ENCODE measurements around the gene ZBTB39. TPM values are rescaled to one million over a fixed set of nuclear protein-coding genes. Genes with fewer than 3 reads are reported as not detected.
"Not testable (repeated sequence)": the region's sequence is repeated elsewhere in the genome, so short reads cannot be mapped to it uniquely, and the experiment has no call there.

ZBTB39 gene
- total RNA-seq, 2 experiments from 2014 or later = 6.4 to 6.6 TPM

GRCh38 chr12:56980268-56980667 is 26.1 kb downstream of the ZBTB39 start:
- POLR2A ChIA-PET = no interaction called here
- intact Hi-C loops (cut with DNase I, micrococcal nuclease) = no loop called here
- no peak overlapping the region for H3K27ac Mint-ChIP-seq
- no peaks in the 10 kb centered on the region for H3K9me3 Mint-ChIP-seq (ENCODE audit: low read depth)
- H3K36me3 Mint-ChIP-seq (ENCODE audit: low read depth) = no peaks in the 10 kb centered on the region
- CTCF ChIA-PET = no interaction called here
- DNase-seq = no peak
- no peak overlapping the region for H3K4me3 Mint-ChIP-seq
- H3K27me3 Mint-ChIP-seq = no peaks in the 10 kb centered on the region
- no peaks in the 10 kb centered on the region for H3K4me1 Mint-ChIP-seq
- ATAC-seq = no peak

- POLR2A ChIA-PET = no interaction called here
- H3K9me3 Mint-ChIP-seq (ENCODE audit: low read depth) = no peaks in the 10 kb centered on the region
- CTCF ChIA-PET = interaction anchor here (0.7 to 1.3 kb wide), 2 partner anchors 10 to 184 kb away, joined by 3 read pairs; no protein-coding TSS in a partner anchor
- H3K27ac Mint-ChIP-seq = no peak overlapping the region
- H3K4me3 Mint-ChIP-seq = no peak overlapping the region
- no peaks in the 10 kb centered on the region for H3K36me3 Mint-ChIP-seq (ENCODE audit: low read depth)
- no peak for DNase-seq
- no peaks in the 10 kb centered on the region for H3K27me3 Mint-ChIP-seq
- H3K4me1 Mint-ChIP-seq = no peaks in the 10 kb centered on the region
- intact Hi-C loops (cut with DNase I, micrococcal nuclease) = no loop called here
- ATAC-seq = no peak
Observed at GRCh38 chr12:56979628-56980027, 26.7 kb downstream of the ZBTB39 start.

DNA sequence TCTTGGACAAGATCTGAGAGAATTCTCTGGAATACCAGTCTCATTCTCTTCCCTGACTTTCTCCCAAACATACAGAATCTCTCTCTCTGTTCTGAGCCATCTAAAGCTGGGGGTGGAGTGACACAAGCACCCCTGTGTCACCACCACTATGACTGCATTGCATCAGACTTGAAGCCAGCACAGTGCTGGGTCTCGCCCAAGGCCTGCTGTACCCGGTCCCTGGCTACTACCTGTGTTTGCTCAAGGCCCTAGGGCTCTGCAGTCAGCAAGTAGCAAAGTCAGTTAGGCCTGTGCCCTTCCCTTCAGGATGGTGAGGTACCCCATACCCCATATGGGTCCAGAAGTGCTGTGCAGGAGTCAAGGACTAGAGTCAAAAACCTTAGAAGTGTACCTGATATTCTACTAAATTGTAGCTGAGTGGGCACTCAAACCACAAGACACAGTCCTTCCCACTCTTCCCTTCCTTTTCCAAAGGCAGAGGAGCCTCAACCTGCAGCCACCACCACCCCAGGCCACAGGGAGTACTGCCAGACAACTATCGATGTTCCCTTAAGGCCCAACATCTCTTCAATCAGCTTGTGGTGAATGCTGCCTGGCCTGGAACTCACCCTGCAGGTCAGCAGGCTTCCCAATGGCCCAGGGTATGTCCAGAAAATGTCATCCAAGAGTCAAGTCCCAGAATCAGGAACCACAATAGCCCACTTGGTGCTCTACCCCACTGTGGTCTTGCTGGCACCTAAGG is 27.8 kb downstream of the ZBTB39 start:
- DNase-seq = no peak
- CTCF ChIA-PET = interaction anchor here (0.6 to 1.3 kb wide), 3 partner anchors 9 to 185 kb away, joined by 3 read pairs; no protein-coding TSS in a partner anchor
- H3K4me1 Mint-ChIP-seq = no peaks in the 10 kb centered on the region
- no peak overlapping the region for H3K27ac Mint-ChIP-seq
- POLR2A ChIA-PET = no interaction called here
- ATAC-seq = no peak
- H3K27me3 Mint-ChIP-seq = no peaks in the 10 kb centered on the region
- no peak overlapping the region for H3K4me3 Mint-ChIP-seq
- intact Hi-C loops (cut with DNase I, micrococcal nuclease) = no loop called here
- no peaks in the 10 kb centered on the region for H3K36me3 Mint-ChIP-seq (ENCODE audit: low read depth)
- H3K9me3 Mint-ChIP-seq (ENCODE audit: low read depth) = no peaks in the 10 kb centered on the region

DNA sequence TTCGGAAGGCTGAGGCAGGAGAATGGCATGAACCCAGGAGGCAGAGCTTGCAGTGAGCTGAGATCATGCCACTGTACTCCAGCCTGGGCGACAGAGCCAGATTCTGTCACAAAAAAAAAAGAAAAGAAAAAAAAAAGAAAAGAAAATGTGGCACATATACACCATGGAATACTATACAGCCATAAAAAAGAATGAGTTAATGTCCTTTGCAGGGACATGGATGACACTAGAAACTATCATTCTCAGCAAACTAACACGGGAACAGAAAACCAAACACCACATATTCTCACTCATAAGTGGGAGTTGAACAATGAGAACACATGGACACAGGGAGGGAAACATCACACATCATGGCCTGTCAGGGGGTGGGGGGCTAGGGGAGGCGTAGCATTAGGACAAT is 29.0 kb downstream of the ZBTB39 start:
- H3K27me3 Mint-ChIP-seq; CTCF ChIA-PET; H3K27ac Mint-ChIP-seq; ATAC-seq; H3K4me1 Mint-ChIP-seq; H3K36me3 Mint-ChIP-seq (ENCODE audit: low read depth); H3K4me3 Mint-ChIP-seq; POLR2A ChIA-PET; H3K9me3 Mint-ChIP-seq (ENCODE audit: low read depth); DNase-seq; intact Hi-C loops (cut with DNase I, micrococcal nuclease): not testable (repeated sequence)

- CTCF ChIA-PET; intact Hi-C loops (cut with DNase I, micrococcal nuclease); H3K4me1 Mint-ChIP-seq; H3K9me3 Mint-ChIP-seq (ENCODE audit: low read depth); H3K4me3 Mint-ChIP-seq; H3K27ac Mint-ChIP-seq; DNase-seq; H3K36me3 Mint-ChIP-seq (ENCODE audit: low read depth); H3K27me3 Mint-ChIP-seq; POLR2A ChIA-PET; ATAC-seq: not testable (repeated sequence)
Observed at GRCh38 chr12:56974224-56974623, 32.1 kb downstream of the ZBTB39 start.

DNA sequence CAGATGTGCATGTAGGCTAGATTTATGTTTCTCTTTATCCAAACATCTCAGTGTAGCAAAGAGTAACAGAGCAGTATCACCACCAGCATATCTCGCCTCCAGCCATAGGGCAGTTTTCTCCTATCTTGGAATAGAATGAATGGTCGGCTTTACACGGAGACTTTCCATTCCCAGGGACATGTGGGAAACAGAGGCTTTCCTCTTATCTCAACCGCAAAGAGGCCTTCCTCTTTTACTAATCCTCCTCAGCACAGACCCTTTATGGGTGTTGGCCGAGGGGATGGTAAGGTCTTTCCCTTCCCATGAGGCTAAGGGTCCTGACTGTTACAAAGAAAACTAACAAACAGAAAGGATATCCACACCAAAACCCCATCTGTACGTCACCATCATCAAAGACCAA is 37.4 kb downstream of the ZBTB39 start:
- H3K27ac Mint-ChIP-seq; intact Hi-C loops (cut with DNase I, micrococcal nuclease); H3K9me3 Mint-ChIP-seq (ENCODE audit: low read depth); DNase-seq; H3K4me1 Mint-ChIP-seq; ATAC-seq; POLR2A ChIA-PET; H3K4me3 Mint-ChIP-seq; H3K36me3 Mint-ChIP-seq (ENCODE audit: low read depth); H3K27me3 Mint-ChIP-seq: not testable (repeated sequence)
- CTCF ChIA-PET = interaction anchor here (1.8 kb wide), 1 partner anchor 20 kb away, joined by 4 read pairs; no protein-coding TSS in a partner anchor

DNA sequence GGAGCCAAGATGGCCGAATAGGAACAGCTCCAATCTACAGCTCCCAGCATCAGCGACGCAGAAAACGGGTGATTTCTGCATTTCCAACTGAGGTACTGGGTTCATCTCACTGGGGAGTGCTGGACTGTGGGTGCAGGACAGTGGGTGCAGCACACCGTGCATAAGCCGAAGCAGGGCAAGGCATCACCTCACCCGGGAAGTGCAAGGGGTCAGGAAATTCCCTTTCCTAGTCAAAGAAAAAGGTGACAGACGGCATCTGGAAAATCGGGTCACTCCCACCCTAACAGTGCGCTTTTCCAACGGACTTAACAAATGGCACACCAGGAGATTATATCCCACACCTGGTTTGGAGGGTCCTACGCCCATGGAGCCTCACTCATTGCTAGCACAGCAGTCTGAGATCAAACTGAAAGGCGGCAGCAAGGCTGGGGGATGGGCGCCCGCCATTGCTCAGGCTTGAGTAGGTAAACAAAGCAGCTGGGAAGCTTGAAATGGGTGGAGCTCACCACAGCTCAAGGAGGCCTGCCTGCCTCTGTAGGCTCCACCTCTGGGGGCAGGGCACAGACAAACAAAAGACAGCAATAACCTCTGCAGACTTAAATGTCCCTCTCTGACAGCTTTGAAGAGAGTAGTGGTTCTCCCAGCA is 40.2 kb downstream of the ZBTB39 start:
- H3K27ac Mint-ChIP-seq; H3K9me3 Mint-ChIP-seq (ENCODE audit: low read depth); H3K27me3 Mint-ChIP-seq; DNase-seq; ATAC-seq; H3K4me3 Mint-ChIP-seq; H3K4me1 Mint-ChIP-seq; H3K36me3 Mint-ChIP-seq (ENCODE audit: low read depth); intact Hi-C loops (cut with DNase I, micrococcal nuclease); POLR2A ChIA-PET: not testable (repeated sequence)
- CTCF ChIA-PET = interaction anchor here (1.6 kb wide), 1 partner anchor 61 kb away, joined by 3 read pairs; no protein-coding TSS in a partner anchor

DNA sequence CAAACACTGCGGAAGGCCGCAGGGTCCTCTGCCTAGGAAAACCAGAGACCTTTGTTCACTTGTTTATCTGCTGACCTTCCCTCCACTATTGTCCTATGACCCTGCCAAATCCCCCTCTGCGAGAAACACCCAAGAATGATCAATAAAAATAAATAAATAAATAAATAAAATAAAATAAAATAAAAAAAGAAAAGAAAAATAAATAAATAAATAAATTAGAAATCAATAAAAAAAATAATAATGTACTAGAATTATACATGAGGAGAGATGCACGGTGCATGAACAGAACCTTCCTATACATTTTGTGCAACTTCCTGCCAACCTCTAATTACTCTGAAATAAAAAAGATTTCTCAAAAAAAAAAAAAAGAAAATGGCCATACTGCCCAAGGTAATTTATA is 41.2 kb downstream of the ZBTB39 start:
- H3K9me3 Mint-ChIP-seq (ENCODE audit: low read depth); H3K36me3 Mint-ChIP-seq (ENCODE audit: low read depth); H3K4me1 Mint-ChIP-seq; ATAC-seq; DNase-seq; intact Hi-C loops (cut with DNase I, micrococcal nuclease); H3K27me3 Mint-ChIP-seq; H3K27ac Mint-ChIP-seq; H3K4me3 Mint-ChIP-seq; POLR2A ChIA-PET: not testable (repeated sequence)
- CTCF ChIA-PET = interaction anchor here (1.6 kb wide), 1 partner anchor 62 kb away, joined by 3 read pairs; no protein-coding TSS in a partner anchor

DNA sequence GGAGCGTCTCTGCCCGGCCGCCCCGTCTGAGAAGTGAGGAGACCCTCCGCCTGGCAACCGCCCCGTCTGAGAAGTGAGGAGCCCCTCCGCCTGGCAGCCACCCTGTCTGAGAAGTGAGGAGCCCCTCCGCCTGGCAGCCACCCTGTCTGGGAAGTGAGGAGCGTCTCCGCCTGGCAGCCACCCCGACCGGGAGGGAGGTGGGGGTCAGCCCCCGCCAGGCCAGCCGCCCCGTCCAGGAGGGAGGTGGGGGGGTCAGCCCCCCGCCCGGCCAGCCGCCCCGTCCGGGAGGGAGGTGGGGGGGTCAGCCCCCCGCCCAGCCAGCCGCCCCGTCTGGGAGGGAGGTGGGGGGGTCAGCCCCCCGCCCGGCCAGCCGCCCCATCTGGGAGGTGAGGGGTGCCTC is 42.8 kb downstream of the ZBTB39 start:
- H3K27me3 Mint-ChIP-seq; POLR2A ChIA-PET; CTCF ChIA-PET; DNase-seq; intact Hi-C loops (cut with DNase I, micrococcal nuclease); H3K4me3 Mint-ChIP-seq; H3K9me3 Mint-ChIP-seq (ENCODE audit: low read depth); H3K36me3 Mint-ChIP-seq (ENCODE audit: low read depth); H3K4me1 Mint-ChIP-seq; H3K27ac Mint-ChIP-seq; ATAC-seq: not testable (repeated sequence)

DNA sequence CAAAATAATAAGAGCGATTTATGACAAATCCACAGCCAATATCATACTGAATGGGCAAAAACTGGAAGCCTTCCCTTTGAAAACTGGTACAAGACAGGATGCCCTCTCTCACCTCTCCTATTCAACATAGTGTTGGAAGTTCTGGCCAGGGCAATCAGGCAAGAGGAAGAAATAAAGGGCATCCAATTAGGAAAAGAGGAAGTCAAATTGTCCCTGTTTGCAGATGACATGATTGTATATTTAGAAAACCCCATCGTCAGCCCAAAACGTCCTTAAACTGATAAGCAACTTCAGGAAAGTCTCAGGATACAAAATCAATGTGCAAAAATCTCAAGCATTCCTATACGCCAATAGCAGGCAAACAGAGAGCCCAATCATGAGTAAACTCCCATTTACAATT is 44.1 kb downstream of the ZBTB39 start:
- POLR2A ChIA-PET; intact Hi-C loops (cut with DNase I, micrococcal nuclease); ATAC-seq; H3K9me3 Mint-ChIP-seq (ENCODE audit: low read depth); CTCF ChIA-PET; H3K4me3 Mint-ChIP-seq; H3K27ac Mint-ChIP-seq; H3K27me3 Mint-ChIP-seq; H3K4me1 Mint-ChIP-seq; DNase-seq; H3K36me3 Mint-ChIP-seq (ENCODE audit: low read depth): not testable (repeated sequence)

- intact Hi-C loops (cut with DNase I, micrococcal nuclease) = no loop called here
- H3K36me3 Mint-ChIP-seq (ENCODE audit: low read depth) = no peaks in the 10 kb centered on the region
- POLR2A ChIA-PET = no interaction called here
- CTCF ChIA-PET = interaction anchor here (0.5 to 1.8 kb wide), 2 partner anchors 11 to 282 kb away, joined by 3 to 6 read pairs; no protein-coding TSS in a partner anchor
- no peak overlapping the region for H3K27ac Mint-ChIP-seq
- H3K27me3 Mint-ChIP-seq = no peaks in the 10 kb centered on the region
- peaks cover 2% of the 10 kb centered on the region for H3K9me3 Mint-ChIP-seq (ENCODE audit: low read depth)
- DNase-seq (no peak), ATAC-seq (no peak)
- H3K4me3 Mint-ChIP-seq = no peak overlapping the region
- H3K4me1 Mint-ChIP-seq = no peaks in the 10 kb centered on the region
Observed at GRCh38 chr12:56958422-56958821, 47.9 kb downstream of the ZBTB39 start.
